Measurements from ENCODE around the gene CWC27.

The CWC27 gene

GRCh38 chr5:64854855-64855254 lies 86.1 kb downstream of the CWC27 start:
- TF ChIP-seq, protein P1, sequence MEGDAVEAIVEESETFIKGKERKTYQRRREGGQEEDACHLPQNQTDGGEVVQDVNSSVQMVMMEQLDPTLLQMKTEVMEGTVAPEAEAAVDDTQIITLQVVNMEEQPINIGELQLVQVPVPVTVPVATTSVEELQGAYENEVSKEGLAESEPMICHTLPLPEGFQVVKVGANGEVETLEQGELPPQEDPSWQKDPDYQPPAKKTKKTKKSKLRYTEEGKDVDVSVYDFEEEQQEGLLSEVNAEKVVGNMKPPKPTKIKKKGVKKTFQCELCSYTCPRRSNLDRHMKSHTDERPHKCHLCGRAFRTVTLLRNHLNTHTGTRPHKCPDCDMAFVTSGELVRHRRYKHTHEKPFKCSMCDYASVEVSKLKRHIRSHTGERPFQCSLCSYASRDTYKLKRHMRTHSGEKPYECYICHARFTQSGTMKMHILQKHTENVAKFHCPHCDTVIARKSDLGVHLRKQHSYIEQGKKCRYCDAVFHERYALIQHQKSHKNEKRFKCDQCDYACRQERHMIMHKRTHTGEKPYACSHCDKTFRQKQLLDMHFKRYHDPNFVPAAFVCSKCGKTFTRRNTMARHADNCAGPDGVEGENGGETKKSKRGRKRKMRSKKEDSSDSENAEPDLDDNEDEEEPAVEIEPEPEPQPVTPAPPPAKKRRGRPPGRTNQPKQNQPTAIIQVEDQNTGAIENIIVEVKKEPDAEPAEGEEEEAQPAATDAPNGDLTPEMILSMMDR (IDR thresholded peaks at IDR 0.05; ENCODE audit: low read depth, low read length) = no peak

GRCh38 chr5:64859881-64860280 lies 91.2 kb downstream of the CWC27 start:
- H3K4me3 ChIP-seq (ENCODE audit: low read depth, low read length) = no peak overlapping the region
- TF ChIP-seq, protein P1 (IDR thresholded peaks at IDR 0.05; ENCODE audit: low read depth, low read length) = no peak

More at GRCh38 chr5:64854855-64855254, 86.1 kb downstream of the CWC27 start:
- H3K4me3 ChIP-seq (ENCODE audit: low read depth, low read length) = no peak overlapping the region

DNA sequence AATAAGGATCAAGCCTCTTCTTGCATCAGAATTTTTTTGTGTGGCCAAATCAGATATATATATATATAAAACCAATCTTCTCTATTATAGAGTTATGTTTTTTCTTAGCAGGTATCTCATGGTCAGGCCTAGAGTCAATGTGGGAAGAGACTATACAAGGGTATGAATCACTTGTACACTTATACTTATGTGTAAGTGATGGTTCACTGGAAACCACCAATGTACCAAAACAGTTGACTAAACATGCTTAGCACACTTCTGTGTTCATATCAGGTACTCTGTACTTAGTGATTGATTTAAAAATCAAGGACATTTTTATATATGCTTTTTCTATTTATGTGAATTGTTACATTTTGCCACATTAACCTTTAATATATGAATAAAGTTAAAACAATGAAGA lies 92.6 kb downstream of the CWC27 start:
- TF ChIP-seq, protein P1 (IDR thresholded peaks at IDR 0.05; ENCODE audit: low read depth, low read length) = no peak
- H3K4me3 ChIP-seq (ENCODE audit: low read depth, low read length) = no peak overlapping the region

DNA sequence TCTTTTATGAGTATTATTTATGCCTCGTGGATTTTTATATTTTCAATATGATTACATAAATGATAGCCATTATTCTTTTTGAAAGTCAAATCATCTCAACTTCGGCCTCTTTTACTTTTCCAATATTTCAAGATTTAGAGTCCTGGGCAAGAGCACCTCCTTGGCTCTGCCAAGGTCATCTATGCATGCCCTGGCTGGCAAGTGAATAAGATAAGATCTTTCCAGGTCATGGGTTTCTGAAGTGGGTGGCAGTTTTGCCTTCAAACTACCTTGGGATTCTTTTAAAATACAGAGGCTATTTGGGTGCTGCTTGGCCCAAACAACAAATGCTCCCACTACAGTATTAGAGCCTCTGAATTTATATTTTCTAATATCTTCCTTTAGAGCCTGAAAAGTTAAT lies 95.4 kb downstream of the CWC27 start:
- H3K4me3 ChIP-seq (ENCODE audit: low read depth, low read length) = no peak overlapping the region
- TF ChIP-seq, protein P1 (IDR thresholded peaks at IDR 0.05; ENCODE audit: low read depth, low read length) = no peak

DNA sequence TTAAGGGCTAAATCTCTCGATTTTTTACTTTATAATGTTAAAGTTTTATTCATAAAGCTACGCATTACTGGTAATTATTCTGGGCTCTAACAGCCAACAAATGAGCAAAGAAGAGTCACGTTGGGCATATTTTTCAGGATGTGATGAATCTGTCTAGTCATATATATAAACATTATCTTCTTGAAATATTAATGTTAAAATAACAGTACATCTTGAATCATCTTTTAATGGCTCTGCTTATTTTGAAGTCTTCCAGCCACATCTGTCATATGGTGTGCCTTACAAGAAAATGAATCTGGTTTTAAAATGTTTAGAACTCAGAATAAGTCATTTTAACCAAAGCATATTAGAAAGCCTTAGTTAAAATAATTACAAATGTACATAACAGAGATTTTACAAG lies 96.9 kb downstream of the CWC27 start:
- TF ChIP-seq, protein P1 (IDR thresholded peaks at IDR 0.05; ENCODE audit: low read depth, low read length) = no peak
- no peak overlapping the region for H3K4me3 ChIP-seq (ENCODE audit: low read depth, low read length)

DNA sequence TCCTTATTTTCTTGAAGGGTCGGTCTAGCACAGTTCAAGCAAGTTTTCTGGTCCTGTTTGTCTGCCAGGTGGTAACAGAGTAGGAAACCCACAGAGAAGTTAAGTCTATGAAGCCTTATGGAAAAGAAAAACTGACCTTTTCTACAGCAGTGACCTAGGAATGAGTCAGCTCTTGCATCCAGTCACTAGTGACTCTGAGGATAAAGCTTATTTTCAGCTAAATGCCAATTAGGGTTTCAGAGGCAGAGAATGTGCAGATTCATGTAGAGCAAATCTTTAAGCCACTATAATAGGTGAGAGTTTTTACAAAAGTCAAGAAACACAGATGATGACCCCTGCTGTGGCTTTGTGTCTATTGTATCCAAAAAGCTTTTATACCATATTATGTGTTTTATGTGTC lies 100.7 kb downstream of the CWC27 start:
- no peak overlapping the region for H3K4me3 ChIP-seq (ENCODE audit: low read depth, low read length)
- TF ChIP-seq, protein P1 (IDR thresholded peaks at IDR 0.05; ENCODE audit: low read depth, low read length) = no peak

DNA sequence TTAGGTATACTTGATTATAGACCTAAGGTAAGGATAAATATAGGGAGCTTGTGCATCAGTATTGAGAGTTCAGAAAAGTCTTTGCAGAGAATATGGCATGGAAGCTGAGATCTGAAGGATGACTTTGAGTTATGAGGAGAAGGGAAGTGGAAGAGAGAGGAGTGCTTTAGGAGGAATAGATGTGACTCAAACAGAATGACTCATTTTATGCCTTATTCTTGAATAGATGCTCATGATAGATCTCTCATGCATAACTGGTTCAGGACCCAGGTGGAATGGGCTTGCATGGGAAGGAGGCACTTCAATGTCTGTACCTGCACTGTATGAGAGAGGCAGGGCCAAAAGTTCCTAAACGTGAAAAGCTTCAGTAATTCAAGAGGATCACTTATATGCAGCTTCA lies 103.3 kb downstream of the CWC27 start:
- H3K4me3 ChIP-seq (ENCODE audit: low read depth, low read length) = no peak overlapping the region
- TF ChIP-seq, protein P1 (IDR thresholded peaks at IDR 0.05; ENCODE audit: low read depth, low read length) = no peak
